ENCODE measurements around the gene RIC8A.

Gene RIC8A

DNA sequence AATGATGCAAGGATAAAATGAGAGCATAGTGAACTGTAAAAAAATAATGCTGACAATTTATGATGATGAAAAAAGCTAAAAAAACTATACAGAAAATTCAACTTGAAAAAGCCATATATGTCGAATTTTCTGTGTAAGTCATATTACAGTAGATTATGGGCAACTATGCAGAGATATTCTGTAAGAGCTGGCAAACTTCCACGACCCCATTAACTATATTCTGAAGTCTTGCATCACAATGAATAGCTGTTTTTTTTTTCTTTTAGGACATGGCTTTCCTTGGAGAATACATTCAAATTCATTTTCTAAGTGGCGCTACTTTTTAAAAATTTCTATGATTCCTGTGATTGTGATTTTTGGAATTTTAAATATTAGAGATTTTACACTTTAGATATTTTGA, 47.7 kb downstream of the RIC8A start:
- TF ChIP-seq, protein P1, sequence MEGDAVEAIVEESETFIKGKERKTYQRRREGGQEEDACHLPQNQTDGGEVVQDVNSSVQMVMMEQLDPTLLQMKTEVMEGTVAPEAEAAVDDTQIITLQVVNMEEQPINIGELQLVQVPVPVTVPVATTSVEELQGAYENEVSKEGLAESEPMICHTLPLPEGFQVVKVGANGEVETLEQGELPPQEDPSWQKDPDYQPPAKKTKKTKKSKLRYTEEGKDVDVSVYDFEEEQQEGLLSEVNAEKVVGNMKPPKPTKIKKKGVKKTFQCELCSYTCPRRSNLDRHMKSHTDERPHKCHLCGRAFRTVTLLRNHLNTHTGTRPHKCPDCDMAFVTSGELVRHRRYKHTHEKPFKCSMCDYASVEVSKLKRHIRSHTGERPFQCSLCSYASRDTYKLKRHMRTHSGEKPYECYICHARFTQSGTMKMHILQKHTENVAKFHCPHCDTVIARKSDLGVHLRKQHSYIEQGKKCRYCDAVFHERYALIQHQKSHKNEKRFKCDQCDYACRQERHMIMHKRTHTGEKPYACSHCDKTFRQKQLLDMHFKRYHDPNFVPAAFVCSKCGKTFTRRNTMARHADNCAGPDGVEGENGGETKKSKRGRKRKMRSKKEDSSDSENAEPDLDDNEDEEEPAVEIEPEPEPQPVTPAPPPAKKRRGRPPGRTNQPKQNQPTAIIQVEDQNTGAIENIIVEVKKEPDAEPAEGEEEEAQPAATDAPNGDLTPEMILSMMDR (IDR thresholded peaks at IDR 0.05), result no peak

DNA sequence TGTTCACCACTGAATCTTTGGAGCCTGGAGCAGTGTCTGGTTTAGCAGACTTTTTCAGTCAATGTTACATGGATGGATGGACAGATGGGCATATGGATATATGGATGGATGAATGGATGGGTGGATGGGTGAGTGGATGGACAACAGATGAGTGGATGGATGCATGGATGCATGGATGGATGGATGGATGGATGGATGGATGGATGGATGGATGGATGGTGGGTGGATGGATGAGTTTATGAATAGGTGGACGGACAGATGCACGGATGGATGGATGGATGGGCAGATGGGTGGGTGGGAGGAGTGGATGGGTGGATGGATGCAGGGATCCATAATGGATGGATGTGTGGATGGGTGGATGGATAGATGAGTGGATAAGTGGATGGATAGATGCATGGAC, 48.3 kb downstream of the RIC8A start:
- TF ChIP-seq, protein P1 (IDR thresholded peaks at IDR 0.05), result no peak

DNA sequence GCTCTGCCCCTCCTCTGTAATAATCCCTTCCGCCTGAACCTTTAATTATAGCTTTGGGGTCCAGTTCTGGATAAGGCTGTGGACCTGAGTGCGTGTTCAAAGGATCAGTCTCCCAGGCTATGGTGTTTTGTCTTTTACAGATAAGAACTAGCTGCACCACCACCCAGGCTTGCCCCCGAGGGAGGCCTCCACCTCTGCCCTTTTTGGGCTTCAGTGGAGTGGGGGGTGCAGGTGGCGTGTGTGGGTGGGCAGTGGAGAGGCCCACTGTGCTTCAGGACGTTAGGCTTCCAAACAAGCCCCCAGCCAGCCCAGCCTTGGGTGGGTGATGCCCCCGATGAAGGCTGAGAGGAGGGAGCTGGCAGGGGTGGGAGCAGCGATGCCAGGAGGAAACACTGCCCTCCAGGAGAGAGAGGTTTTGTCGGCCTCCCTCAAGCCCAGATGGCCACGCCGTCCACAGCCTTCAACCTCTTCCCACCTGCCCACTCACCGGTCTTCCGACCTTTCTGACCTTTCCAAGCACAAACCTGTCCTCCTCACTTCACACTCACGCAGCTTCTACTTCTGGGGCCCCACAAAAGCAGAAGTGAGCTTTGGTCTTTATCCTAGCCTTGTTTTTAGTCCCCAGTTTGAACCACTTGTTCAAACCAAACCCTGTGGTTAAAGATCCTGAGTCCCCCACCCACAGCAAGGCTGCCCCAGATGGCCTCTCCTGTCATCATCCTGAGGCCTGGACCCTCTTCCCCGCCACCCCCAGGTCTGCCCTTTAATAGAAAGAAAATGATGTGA, 49.6 kb downstream of the RIC8A start:
- TF ChIP-seq, protein P1 (IDR thresholded peaks at IDR 0.05), result no peak

DNA sequence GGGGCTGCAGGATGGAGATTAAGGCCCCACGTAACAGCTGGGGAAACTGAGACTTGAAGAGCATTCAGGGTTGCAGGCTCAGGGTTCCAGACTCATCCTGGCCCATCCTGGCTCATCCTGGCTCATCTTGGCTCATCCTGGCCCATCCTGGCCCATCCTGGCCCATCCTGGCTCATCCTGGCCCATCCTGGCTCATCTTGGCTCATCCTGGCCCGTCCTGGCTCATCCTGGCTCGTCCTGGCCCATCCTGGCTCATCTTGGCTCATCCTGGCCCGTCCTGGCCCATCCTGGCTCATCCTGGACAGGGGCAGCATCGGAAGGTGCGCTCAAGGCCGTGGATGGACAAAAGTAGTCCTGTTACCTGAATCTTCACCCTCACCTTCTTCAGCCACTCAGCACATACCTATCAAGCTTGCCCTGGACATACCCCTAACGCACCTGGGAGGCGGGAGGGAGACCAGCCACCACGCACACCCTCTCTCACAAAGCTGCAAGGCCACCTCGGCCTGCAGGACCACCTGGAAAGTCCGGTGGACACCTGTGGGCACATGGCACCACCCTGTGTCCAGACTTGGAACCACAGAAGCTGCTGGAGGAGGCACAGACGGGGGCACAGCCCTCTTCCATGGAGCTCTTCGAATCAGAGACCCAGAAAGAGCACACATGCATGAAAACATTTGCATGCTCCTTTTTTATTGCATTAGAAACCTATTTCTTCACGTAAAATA, 50.4 kb downstream of the RIC8A start:
- TF ChIP-seq, protein P1 (IDR thresholded peaks at IDR 0.05), result peak; percentile 17; the same call in 1 of the 2 replicates

DNA sequence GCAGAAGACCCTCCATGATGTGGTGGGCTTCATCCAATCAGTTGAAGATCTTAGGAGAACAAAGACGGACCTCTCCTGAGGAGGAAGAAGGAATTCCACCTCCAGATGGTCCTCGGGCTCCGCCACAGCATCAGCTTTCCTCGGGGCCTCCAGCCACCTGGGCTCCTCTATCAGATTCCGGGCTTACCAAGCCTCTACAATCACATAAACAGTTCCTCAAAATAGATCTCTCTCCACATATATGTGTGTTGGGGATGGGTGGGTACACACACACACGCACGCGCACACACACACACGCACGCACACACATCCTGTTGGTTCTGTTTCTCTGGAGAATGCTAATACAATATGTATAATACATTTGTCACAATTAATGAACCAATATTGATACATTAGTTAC, 51.9 kb downstream of the RIC8A start:
- TF ChIP-seq, protein P1 (IDR thresholded peaks at IDR 0.05), result no peak

DNA sequence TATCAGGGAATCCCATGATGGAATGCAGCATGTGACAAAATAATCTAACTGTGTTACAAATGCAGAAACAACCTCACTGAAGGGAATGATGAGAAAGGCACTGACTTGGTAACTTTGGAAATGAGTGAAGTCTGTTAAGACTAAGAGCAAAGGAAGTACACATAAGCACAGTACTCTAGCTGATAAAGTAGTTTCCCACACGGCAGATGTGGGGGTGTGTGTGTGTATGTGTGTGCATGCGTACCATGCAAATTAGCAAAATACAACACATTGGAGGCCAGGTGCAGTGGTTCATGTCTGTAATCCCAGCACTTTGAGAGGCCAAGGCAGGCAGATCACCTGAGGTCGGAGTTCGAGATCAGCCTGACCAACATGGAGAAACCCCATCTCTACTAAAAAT, 54.1 kb downstream of the RIC8A start:
- TF ChIP-seq, protein P1 (IDR thresholded peaks at IDR 0.05), result no peak
